GM20431 (cell line): Measurements from ENCODE around the gene AURKA.
"Not testable (repeated sequence)": the region's sequence is repeated elsewhere in the genome, so short reads cannot be mapped to it uniquely, and the experiment has no call there.

Experiments
- in situ Hi-C: fragments of 300-500 bp; cut with MseI, MboI; formaldehyde crosslinking; loops from one replicate; pipeline ENCODE4 v1.15.0; 2020; ENCODE audit warnings: low sequenced_read_pairs; ENCODE audit not compliant: unreplicated experiment

AURKA gene

GRCh38 chr20:56392881-56393482 is 967 bp upstream of the AURKA start:
- in situ Hi-C loops, result no loop called here

- in situ Hi-C loops, result no loop called here
Observed at GRCh38 chr20:56391596-56392131, 351 bp downstream of the AURKA start.

- in situ Hi-C loops, result no loop called here
Observed at GRCh38 chr20:56391037-56391436, 978 bp downstream of the AURKA start.

- in situ Hi-C loops, result not testable (repeated sequence)
Observed at GRCh38 chr20:56390396-56390795, 1.6 kb downstream of the AURKA start.

- in situ Hi-C loops, result no loop called here
Observed at GRCh38 chr20:56389807-56390206, 2.2 kb downstream of the AURKA start.

- in situ Hi-C loops, result no loop called here
Observed at GRCh38 chr20:56388882-56389281, 3.1 kb downstream of the AURKA start.

- in situ Hi-C loops, result no loop called here
Observed at GRCh38 chr20:56386219-56386618, 5.8 kb downstream of the AURKA start.

- in situ Hi-C loops, result no loop called here
Observed at GRCh38 chr20:56385130-56385529, 6.9 kb downstream of the AURKA start.

- in situ Hi-C loops, result no loop called here
Observed at GRCh38 chr20:56383334-56383733, 8.7 kb downstream of the AURKA start.

- in situ Hi-C loops, result no loop called here
Observed at GRCh38 chr20:56382696-56383095, 9.3 kb downstream of the AURKA start.

GRCh38 chr20:56381501-56381900 is 10.5 kb downstream of the AURKA start:
- in situ Hi-C loops, result no loop called here

- in situ Hi-C loops, result no loop called here
Observed at GRCh38 chr20:56380375-56380774, 11.6 kb downstream of the AURKA start.

GRCh38 chr20:56378386-56378785 is 13.6 kb downstream of the AURKA start:
- in situ Hi-C loops, result no loop called here

GRCh38 chr20:56376331-56376730 is 15.7 kb downstream of the AURKA start:
- in situ Hi-C loops, result no loop called here

- in situ Hi-C loops, result no loop called here
Observed at GRCh38 chr20:56373942-56374341, 18.1 kb downstream of the AURKA start.

GRCh38 chr20:56372850-56373249 is 19.2 kb downstream of the AURKA start:
- in situ Hi-C loops, result no loop called here

GRCh38 chr20:56371977-56372376 is 20.0 kb downstream of the AURKA start:
- in situ Hi-C loops, result no loop called here

- in situ Hi-C loops, result no loop called here
Observed at GRCh38 chr20:56369179-56369578, 22.8 kb downstream of the AURKA start.

- in situ Hi-C loops, result no loop called here
Observed at GRCh38 chr20:56368351-56369134, 23.5 kb downstream of the AURKA start.

GRCh38 chr20:56363491-56363890 is 28.5 kb downstream of the AURKA start:
- in situ Hi-C loops, result no loop called here

- in situ Hi-C loops, result no loop called here
Observed at GRCh38 chr20:56362833-56363413, 29.1 kb downstream of the AURKA start.
